Pons (tissue), 1 donor: ENCODE data around the gene ABTB2.

Experiments
- DNase-seq: peaks from one replicate; pipeline ENCODE4 v3.0.0-alpha.2; 2016; ENCODE audit warnings: low spot score

ABTB2 gene

DNA sequence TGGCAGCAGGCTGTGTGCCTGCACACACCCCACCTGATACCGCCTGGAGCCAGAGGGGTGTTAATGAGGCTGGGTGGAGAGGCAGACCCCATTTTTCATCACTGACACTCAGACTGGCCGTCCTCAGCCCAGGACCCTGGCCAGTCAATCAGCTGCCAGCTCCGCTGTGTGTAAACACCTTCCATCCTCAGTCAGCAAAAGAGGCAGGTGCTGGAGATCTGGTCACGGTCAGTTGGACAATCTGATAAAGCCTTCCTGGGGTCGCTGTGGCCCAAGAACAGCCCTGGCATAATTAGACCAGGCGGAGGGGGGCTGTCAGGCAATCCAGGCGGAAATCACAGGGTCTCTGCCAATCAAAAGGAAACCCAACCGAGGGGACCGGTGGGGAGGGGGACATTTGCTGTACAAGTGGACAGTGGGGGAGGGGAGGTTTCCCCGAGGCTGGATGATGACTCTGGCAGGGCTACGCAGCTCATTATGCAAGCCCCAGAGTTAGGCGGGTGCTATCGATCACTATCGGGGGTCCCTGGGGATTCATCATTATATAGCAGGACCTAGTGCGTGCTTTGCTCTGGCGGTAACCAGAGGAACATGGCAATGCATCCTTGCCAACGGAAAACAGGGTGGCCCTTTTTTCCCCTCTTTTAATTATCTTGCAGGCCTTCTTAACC, 72.9 kb downstream of the ABTB2 start:
- no peak for DNase-seq

DNA sequence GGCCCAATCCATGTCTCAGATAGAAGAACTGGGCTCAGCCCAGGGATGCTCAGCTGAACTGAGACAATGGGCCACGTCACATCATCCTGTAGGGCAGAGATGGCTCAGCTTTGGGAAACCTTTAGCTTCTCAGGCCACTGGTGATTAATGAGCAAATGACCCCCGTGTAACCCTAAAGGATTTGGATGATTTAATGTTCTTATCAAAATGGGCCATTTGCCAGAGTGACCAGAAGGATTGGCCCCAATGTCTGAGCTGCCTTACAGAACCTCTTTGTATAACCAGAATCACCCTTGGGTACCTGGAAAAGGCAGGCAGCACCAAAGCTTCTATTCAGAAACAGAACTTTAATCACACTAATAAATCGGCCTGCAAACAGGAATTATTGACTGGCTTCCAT, 73.7 kb downstream of the ABTB2 start:
- no peak for DNase-seq

DNA sequence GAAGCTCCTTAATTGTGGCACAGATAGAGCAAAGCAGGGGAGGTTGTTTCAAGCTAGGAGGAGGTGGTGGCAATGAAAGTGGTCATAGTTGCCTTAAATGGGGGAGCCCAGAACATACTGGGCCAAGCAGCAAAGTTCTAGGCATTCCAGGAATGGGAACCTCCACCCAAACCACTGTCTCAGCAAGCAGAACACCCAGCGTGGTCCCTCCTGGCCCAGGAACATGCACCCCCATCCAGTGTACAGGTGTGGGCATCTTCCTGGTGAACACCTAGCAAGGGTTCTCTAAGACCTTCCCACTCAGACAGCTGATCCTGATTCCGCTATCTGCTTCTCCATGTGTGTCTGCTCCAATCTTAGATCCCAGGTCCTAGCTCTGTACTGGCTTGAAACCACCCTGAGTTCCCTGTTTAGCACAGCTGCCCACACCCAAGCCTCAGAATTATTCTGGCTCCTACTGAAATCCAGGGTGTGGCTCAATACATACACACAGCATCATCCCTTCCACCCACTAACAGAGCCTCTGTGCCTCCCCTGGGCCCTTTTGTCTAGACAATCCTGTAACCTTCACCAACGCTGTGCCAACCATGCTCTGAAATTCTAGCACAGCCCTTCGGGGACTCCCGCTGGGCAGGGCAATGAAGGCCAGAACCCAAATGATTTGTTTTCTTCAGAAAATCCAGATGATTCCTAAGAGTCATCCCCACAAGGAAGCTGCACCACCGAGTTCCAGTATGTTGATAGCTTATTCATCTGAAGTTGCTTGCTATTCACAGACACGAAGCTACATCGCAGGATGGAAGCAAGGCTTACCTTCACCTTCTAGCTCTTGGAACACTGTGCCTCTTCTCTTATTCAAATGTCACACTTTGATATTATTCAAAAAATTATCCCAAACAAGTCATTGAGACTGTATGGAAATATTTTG, 76.6 kb downstream of the ABTB2 start:
- no peak for DNase-seq

DNA sequence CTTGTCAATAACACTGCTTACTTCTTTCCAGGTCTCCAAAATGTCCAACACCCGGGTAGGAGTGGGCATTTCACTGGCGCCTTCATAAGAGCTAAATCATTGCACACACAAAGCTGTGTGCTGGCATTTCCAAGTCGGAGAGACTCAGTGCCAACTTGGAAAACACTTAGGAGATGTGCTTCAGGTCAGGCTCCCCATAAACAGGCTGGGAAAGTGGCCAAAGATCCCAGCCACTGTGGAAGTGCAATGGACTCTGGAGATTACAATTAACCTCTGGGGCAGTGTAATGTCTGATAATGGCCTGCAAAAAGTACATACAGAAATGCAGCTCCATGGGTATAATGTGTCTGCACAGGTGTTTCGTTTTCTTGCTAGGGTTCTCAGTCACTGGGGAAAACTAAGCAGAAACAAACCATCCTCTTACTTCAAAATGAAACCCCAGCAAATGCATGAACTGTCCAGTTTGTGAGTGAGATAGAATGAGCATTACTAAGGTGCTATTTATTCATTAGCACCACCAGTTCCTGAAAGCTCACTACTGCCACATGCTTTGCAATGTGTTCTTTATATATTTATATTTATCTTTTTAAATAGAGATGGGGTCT, 79.0 kb downstream of the ABTB2 start:
- DNase-seq, result no peak

DNA sequence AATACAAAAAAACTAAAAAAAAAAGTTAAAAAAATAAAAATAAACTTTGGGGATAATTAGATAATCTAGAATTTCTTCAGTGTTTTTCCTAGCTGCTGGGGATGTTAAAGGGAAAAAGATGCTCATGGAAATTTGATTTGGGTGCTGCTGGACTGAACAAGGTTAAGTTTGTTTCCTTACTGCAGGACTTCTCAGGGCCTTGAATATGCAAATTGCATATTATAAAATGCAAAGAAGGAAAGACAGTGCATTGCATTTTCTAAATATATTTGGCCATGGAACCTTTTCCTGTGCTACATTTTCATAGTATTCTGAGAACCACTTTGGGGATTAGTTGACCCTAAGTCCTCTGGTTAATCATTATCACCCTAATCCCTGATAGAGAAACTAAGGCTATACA, 79.6 kb downstream of the ABTB2 start:
- DNase-seq, result no peak

DNA sequence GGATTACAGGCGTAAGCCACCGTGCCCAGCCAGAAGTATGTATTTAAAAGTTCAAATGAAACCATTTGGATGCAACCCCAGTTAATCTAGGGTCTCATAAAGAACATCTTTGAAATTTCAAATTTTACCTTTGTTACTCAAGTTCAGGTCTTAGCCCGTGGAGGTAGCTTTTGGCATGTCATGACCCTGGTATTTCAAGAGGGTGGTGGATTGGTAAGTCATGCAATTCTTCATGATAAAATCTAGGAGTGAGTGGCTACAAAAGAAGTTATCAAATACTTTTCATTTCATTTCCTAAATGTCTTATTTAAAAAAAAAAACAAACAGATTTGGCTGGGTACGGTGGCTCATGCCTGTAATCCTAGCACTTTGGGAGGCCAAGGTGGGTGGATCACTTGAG, 80.6 kb downstream of the ABTB2 start:
- no peak for DNase-seq

DNA sequence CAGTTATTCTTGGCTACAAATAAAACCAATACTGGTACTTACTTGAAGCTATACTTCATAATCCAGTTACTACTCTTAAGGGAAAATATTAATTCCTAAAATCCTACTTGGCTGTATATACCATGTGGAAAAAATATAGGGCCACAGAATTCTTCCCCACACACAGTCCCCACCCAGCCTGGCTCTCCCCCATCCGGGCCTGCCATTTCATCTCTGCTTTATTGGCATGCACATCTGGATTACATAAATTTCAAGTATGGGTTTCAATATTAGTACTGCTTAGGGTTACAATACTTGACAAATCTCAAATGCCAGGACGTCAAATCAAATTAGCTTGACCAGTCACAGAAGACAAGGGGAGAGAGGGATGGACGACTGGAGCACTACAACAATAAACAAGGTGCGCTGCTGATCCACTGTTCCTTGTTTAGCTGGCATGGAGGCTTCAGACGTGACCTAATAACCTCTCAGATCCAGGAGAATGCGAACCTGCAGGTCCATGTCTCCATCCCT, 81.4 kb downstream of the ABTB2 start:
- DNase-seq, result no peak

DNA sequence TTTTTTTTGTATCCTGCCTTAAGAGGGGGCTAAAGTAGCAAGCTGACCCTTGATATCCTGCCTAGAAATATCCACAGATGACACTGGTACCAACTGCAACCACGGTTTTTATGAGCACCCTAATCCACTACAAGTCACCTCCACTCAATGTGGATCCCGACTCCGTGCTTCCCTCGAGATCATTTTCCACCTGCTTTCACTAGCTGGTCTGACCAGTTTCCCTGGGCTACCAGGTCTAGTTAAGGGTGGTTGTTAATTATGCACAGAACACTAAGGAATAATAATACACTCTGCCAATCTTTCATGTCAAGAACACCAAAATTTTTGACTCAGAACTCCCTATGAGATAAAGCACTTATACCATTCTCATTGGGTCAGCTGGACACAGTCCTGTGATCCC, 82.3 kb downstream of the ABTB2 start:
- DNase-seq, result no peak

DNA sequence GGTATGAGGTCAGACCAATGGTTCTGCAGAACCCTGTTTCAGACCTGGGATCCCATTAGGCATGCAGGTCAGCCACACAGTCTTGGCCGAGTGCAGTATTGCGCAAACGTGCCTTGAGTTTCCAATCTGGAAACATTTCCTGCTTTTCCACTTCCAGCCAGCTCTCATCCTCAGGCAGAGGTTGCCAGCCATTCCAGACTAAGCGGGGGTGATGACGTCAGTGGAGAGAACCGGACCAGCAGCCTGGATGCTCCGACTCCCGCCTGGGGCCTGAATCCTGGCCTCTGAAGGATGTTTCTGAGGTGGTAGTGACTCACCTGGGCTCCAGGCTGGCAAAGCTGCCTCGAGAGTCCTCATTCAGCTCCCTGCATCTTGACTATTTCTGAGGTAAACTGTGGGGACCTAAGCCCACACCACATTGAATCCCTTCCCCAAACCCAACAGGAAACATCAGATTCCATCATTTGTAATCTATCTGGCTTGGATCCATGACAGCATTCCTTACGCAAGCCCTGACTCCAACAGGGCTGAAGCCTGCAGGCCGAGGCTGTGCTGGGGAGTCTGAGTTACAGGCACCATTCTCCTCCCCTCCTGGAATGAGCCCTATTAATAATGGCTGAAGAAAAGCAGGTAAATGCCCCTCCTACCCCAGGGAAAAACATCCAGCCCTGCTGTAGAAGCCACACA, 83.0 kb downstream of the ABTB2 start:
- DNase-seq, result peak; percentile 86

DNA sequence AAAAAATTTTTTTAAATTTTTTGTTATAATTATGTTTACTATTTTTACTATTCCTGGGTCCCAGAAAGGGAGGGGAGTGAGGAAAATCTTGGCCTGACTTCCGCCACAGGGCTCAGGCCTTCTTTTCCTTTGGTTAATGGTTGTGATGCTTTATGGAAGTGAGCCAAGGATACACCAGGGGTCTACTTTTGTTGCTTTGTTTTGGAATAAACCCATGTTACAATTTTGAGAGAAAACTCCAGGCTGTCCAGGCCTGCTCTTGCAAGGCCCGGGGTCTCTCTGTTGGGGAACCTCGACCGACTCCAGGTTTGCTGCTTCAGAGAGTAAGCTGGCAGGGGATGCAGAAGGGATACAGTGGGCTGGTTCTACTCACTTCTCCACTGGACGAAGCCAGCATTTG, 84.7 kb downstream of the ABTB2 start:
- DNase-seq, result no peak

DNA sequence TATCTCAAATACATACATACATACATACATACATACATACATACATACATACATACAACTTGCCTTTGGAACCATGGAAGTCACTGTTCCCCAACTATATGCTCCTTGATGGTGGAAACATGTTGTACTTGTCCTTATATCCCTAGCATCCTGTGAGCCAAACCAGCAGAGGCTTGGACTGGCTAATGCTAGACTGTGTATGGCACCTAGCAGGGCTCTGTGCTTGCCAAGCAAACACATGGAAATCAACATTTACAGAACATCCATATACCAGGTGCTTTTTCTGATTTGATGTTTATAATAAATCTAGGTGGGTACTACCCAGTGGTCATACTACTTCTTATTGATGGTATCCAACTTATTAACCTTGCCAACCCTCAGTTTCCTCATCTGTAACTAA, 86.1 kb downstream of the ABTB2 start:
- no peak for DNase-seq

DNA sequence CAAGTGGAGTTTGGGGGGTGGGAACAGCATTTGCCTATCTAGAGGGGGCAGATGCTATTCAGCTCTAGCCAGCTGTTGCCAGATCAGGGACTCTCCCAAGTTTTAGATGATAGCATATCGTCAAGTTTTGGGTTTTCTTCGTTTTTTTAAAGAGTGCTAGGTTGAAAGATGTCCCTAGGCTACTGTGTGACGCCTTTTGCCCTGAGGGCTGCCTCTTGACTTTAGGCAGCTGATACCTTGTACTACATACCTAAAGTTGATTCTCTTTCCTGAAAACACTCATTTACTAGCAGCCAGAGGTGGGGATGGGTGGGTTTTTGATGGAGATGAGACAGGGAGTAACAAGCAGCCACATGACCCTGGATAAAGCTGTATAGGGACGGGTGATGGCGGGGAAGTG, 87.1 kb downstream of the ABTB2 start:
- no peak for DNase-seq

DNA sequence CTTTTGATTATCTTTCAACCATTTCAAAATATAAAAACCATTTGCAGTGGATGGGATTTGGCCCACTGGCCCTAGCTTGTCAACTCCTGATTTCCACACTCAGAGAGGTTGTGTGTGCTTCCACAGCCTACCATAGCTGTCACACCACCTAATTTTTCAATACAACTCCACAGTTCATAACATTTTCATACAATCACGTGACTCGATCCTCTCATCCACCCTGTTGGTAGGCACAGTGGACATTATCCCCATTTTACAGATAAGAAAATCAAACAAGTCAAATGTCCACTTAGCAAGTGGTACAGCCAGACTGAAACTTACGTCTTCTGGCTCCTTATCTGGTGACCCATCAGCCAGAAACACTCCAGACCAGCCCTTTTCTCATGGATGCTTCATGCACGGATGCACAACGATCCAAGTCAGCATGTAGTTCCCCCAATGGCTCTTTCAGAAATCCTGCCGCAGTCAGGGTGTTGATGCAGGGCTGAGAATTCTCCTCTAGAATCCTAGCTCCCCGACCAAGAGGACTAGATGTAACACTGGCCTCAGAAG, 88.0 kb downstream of the ABTB2 start:
- no peak for DNase-seq

DNA sequence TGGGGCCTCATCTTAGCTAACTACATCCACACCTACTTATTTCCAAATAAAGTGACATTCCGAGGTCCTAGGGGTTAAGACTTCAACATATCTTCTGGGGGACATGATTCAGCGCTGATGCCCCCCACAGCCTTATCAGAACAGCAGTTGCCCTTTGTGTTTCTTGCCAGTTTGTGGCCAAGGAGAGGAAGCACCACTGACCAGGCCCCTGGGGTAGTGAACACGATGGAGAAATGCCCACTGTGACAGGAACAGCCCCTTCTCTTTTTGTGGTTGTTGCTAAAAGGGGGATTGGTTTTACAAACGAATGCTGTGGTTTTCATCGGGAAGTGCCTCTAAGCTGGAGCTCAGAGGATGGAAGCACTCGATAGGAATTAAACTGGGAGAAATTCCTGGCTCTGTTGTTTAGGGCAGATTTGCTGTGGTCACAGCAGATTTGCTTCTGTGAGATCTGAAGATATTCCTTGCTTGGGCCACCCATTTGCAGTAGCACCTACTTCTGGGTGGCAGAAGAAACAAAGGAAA, 88.8 kb downstream of the ABTB2 start:
- DNase-seq, result no peak

DNA sequence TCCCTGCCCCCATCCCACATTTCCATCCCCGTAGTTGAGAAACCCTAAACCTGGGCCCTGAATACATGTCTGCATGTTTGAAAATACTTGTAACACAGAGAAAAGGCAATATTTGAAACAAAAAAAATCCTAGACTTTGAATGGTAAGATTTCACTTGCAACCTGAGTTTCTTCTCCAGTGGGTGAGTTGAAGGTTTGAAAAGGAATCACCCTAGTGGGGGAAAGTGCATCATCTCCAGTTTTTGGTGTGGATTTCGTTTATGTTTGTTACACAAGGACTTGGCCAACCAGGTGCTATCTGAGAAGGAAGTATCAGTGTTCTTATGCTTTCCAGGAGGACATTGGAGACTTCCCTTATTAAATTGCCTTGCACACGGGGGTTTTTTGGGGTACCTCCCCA, 90.4 kb downstream of the ABTB2 start:
- DNase-seq, result no peak

DNA sequence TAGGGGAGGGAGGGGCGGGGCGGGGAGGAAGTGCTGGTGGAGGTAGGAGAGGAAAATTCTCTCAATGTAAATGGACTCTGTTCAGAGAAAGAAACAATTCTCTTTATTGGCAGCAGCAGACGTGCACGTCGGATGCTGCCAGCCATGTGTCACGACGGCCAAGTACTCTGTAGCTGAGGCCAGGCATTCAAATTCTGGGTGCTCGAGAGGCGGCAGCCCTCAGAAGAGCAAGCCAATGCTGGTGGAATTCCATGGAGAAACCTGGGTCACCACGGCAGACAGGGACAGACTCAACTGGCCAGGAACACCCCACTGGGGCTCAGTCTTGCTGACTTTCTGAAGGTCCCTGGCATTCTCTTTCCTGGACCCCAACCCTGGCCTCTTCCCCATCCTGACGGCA, 90.8 kb downstream of the ABTB2 start:
- peak; percentile 84 for DNase-seq

DNA sequence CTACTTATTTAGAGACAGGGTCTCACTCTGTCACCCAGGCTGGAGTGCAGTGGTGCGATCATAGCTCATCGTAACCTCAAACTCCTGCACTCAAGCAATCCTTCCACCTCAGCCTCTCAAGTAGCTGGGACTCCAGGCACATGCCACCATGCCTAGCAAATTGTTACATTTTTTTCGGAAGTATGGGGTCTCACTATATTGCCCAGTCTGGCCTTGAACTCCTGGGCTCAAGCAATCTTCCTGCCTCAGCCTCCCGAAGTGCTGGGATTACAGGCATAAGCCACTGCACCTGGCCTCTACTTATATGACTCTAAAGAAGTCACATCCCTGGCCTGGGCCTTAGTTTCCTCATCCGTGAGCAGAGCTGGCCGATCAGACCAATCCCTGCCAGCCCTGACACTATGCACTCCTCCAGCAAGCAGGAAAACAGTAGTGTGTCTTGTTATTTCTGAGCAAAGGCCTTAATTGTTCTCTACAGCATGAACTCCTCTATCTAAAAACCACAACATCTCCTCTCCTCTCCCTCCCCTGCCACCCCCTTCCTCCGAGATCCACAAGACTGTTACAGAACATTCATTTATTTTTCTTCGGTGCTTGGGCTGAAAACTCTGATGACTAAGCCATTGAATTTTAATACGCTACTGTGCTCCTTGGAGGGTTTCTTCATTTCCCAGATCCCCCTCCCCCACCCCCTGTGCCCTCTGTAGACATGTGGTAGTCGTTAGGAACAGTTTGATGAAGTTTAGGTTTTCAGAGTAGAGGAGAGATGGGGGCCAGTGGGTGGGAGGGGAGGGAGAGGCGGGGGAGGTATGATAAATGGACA, 91.5 kb downstream of the ABTB2 start:
- peak; percentile 95 for DNase-seq

DNA sequence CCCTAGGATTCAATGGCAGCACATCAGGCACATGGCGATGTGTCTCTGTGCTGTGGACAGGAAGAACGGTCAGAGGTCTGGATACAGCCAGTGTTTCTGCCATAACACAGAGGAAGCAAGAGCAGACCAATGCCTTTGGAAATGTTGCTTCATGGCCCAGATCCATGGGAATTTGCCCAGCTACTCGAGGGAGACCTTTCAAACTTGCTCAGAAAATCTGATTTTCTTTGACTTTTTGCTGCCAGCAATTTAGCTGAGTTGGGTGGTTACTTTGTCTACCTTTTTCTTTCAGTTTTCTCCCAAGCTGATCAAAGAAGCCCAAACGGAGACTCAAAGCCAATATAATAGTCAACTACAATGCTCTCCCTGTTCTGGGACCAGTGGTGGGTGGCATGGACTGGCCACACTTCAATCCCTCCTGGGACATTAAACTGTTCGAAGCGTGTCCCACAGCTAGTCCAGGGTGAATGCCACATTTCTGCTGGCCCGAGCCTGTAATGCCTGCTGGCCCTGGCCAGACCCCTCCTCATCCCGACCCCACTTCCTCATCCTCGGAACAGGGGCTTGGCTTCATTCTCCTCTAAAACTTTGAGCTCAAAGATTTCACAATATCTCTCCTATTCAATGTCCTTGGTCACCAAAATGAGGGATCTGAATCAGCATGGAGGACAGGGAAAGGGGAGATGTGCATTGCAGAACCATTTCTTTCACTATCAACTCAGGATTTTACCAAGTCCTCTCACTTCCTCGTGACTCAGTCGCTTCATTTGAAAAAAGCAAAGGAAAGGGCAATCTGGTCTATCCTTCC, 93.3 kb downstream of the ABTB2 start:
- DNase-seq, result no peak

DNA sequence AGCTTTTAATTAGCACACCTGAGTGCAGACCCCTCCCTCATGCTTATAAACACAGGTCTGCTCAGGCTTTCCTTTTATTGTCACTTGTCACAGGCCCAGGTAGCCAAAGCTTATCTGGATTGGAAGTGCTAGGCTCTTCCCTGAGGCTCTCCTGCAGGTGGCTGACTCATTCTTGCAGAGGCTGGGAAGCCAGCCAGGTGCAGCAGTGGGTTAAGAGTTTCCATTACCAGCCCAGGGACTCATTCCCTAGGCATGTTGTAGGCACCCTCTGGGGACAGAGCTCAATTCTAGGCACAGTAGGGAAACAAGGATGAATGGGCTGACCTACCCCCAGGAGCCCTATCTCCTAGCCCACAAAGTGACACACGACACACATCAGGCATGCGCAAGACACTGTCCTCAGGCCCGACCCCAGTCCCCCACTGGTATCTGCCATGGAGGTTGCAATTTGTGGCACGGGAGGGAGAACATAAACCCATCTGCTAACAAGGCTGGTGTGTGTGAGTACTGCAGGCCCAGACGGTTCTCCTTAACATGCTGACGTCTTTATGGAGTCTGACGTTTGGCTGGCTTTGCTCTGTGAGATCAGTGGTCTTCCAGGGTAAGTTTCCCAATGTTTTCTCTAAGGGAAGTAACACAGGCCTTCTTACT, 94.2 kb downstream of the ABTB2 start:
- no peak for DNase-seq
